Pancreas (tissue), 10 donors: ENCODE data around the gene CYP4F22. TPM values are rescaled to one million over a fixed set of nuclear protein-coding genes. Genes with fewer than 3 reads are reported as not detected.

Experiments used
- ATAC-seq, 4 donors: fragments of 200-7000 bp; cut with Tn5 transposase; one replicate each; pipeline versions ENCODE4 v1.8.0 to v1.9.1; 2020; ENCODE audit warnings: mild to moderate bottlenecking in 4 of 4, moderate library complexity in 4 of 4
- DNase-seq, 6 donors: peaks; one replicate each; pipeline ENCODE4 v3.0.0-alpha.2; 2020
- FAIRE-seq: peaks from 2 replicates; lab custom pipeline; 2012; peaks lifted over from hg19 to GRCh38; lab: Jason Lieb, UNC
- H3K27ac ChIP-seq, 4 donors: fragments of 200-600 bp; sonication (generic); 1 replicate in 3 of 4; 2 replicates in 1 of 4; pipeline versions ENCODE4 v1.5.0 to v1.8.0; 2020
- H3K27me3 ChIP-seq, 4 donors: fragments of 200-600 bp; one replicate each; pipeline ENCODE4 v1.8.0; 2021
- H3K36me3 ChIP-seq, 3 donors: fragments of 200-600 bp; sonication (generic) in 1 of 3; one replicate each; pipeline versions ENCODE4 v1.5.0 to v1.8.0; 2020 to 2021
- H3K4me1 ChIP-seq, 3 donors: fragments of 200-600 bp; one replicate each; pipeline ENCODE4 v1.8.0; 2021
- H3K4me3 ChIP-seq, 4 donors: fragments of 200-600 bp; sonication (generic) in 2 of 4; one replicate each; pipeline versions ENCODE4 v1.5.0 to v1.8.0; 2020 to 2021
- H3K9me3 ChIP-seq, 4 donors: fragments of 200-600 bp; one replicate each; pipeline ENCODE4 v1.8.0; 2021
- WGBS, 2 donors: extraction: QIAGEN DNeasy Blood & Tissue Kit; methylation state at CpG; one replicate each; pipeline ENCODE4 v1.1.7; 2013; 5-methylcytosine and 5-hydroxymethylcytosine counted together
- intact Hi-C, 3 donors: fragments of 100-400 bp; cut with DNase I; formaldehyde crosslinking; loops; one replicate each; pipeline versions ENCODE4 v1.11.1 to v1.14.2; 2022
- polyA plus RNA-seq, 2 donors: library from polyadenylated mRNA; stranded (reverse); fragments of 200-250 nt; gene quantifications; one replicate each; pipeline ENCODE4 v1.2.3, GENCODE V29; 2013
- total RNA-seq, 6 donors: library from RNA; stranded (reverse); fragmentation: NEBNext Ultra II Directional in 4 of 6; extraction: Animal tissue kit (Norgen Biotek cat#: 25700) in 4 of 6; gene quantifications; one replicate each; pipeline versions ENCODE4 v1.2.1 to v1.2.4, GENCODE V29; 2021 to 2023
- TF ChIP-seq, protein P1 (sequence below), 4 donors: fragments of 200-600 bp; sonication (generic) in 3 of 4; IDR thresholded peaks; one replicate each; pipeline versions ENCODE4 v1.5.0 to v1.8.0; 2021; ENCODE audit warnings: antibody characterized with exemption in 4 of 4
- donor health status: healthy with polysubstance abuse.
- donor health status: DM: no; HTN: no; CAD: no; lungs with moderate emphysema.
- donor health status: DM: no; HTN: no; CAD: no.
- donor health status: control.
- donor health status: control.
- donor health status: Bipolar disorder and iron deficiency.
- donor health status: DM: yes; HTN: yes; CAD: no.
- donor health status: DM: no; HTN: no; CAD: no.
- donor health status: DM: no; HTN: no; CAD: no.
- donor health status: DM: yes; HTN: yes; CAD: no.

Gene CYP4F22
- total RNA-seq (under 1 TPM in 1 of 6 donors, not detected in 5; 0.06 TPM), polyA plus RNA-seq (not detected)

GRCh38 chr19:15508035-15508710 is at the start of gene CYP4F22:
Gene CYP4F22 (plus strand): TSS chr19:15508525. CDS start chr19:15525337, 16,812 bp downstream.
- DNase-seq, result no peak
- WGBS, 2 donors, result 5 to 6% methylated on average over 45 to 52 of the region's 52 CpGs
- no peak within 1 kb of the TSS for H3K27ac ChIP-seq
- no peak for ATAC-seq
- FAIRE-seq, result no peak
- TF ChIP-seq, protein P1, sequence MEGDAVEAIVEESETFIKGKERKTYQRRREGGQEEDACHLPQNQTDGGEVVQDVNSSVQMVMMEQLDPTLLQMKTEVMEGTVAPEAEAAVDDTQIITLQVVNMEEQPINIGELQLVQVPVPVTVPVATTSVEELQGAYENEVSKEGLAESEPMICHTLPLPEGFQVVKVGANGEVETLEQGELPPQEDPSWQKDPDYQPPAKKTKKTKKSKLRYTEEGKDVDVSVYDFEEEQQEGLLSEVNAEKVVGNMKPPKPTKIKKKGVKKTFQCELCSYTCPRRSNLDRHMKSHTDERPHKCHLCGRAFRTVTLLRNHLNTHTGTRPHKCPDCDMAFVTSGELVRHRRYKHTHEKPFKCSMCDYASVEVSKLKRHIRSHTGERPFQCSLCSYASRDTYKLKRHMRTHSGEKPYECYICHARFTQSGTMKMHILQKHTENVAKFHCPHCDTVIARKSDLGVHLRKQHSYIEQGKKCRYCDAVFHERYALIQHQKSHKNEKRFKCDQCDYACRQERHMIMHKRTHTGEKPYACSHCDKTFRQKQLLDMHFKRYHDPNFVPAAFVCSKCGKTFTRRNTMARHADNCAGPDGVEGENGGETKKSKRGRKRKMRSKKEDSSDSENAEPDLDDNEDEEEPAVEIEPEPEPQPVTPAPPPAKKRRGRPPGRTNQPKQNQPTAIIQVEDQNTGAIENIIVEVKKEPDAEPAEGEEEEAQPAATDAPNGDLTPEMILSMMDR (IDR thresholded peaks at IDR 0.05), result no peak
- H3K36me3 ChIP-seq, result no peaks in the 10 kb centered on the region
- no peaks in the 10 kb centered on the region for H3K4me1 ChIP-seq
- H3K27me3 ChIP-seq, result peaks cover 0 to 18% (median 0%) of the 10 kb centered on the region in 4 donors
- H3K4me3 ChIP-seq, result peak within 1 kb of the TSS in 1 of 4 donors; percentile 17
- intact Hi-C loops, result no loop called here
- H3K9me3 ChIP-seq, result no peaks in the 10 kb centered on the region

DNA sequence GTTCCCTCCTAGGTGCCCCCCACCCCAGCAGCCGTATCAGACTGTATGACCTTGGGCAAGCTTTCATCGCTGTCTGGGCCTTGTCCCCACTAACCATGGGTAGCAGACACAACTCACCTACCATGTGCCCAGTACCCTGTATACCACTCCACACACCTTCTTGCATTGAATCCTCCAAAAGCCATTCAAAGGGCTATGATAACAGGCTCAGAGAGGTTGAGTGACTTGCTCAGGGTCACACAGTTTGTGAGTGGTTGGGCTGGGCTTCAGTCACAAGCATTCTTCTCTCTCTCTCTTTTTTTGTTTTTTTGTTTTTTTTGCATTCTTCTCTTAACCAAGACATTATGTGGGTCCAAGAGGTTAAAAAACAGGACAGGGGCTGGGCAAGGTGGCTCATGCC is 46.6 kb upstream of the CYP4F22 start:
- no peaks in the 10 kb centered on the region for H3K4me1 ChIP-seq
- H3K36me3 ChIP-seq, result no peaks in the 10 kb centered on the region
- peaks cover 0 to 5% (median 0%) of the 10 kb centered on the region in 4 donors for H3K27me3 ChIP-seq
- DNase-seq (no peak), ATAC-seq (no peak), FAIRE-seq (no peak)
- no peak overlapping the region for H3K4me3 ChIP-seq
- 44 to 51% methylated on average over 2 of the region's 2 CpGs for WGBS, 2 donors
- no peaks in the 10 kb centered on the region for H3K9me3 ChIP-seq
- intact Hi-C loops, result no loop called here
- H3K27ac ChIP-seq, result no peak overlapping the region
- TF ChIP-seq, protein P1 (IDR thresholded peaks at IDR 0.05), result no peak

- ATAC-seq, result peak in 3 of 4 donors; percentile 39 to 72 (median 47)
- no peaks in the 10 kb centered on the region for H3K36me3 ChIP-seq
- H3K27me3 ChIP-seq, result no peaks in the 10 kb centered on the region
- no peaks in the 10 kb centered on the region for H3K9me3 ChIP-seq
- peak overlapping the region in 1 of 4 donors; percentile 14 for H3K27ac ChIP-seq
- TF ChIP-seq, protein P1 (IDR thresholded peaks at IDR 0.05), result no peak
- H3K4me3 ChIP-seq, result peak overlapping the region in 1 of 4 donors; percentile 35
- intact Hi-C loops, result no loop called here
- no peak for FAIRE-seq
- H3K4me1 ChIP-seq, result no peaks in the 10 kb centered on the region
- DNase-seq, result peak in 1 of 6 donors; percentile 66
- WGBS, 2 donors, result 33 to 42% methylated on average over 21 to 25 of the region's 25 CpGs
Observed at GRCh38 chr19:15463861-15464371, 44.4 kb upstream of the CYP4F22 start.

GRCh38 chr19:15464394-15465385 is 43.6 kb upstream of the CYP4F22 start, which contains the start of gene RASAL3:
Gene RASAL3 (minus strand): TSS chr19:15464544. CDS start chr19:15464358, 186 bp downstream.
- DNase-seq (no peak), FAIRE-seq (no peak), ATAC-seq (peak in 3 of 4 donors; percentile 39 to 70 (median 54))
- H3K36me3 ChIP-seq, result no peaks in the 10 kb centered on the region
- no peaks in the 10 kb centered on the region for H3K4me1 ChIP-seq
- intact Hi-C loops, result no loop called here
- H3K27ac ChIP-seq, result peak within 1 kb of the TSS in 1 of 4 donors; percentile 14
- TF ChIP-seq, protein P1 (IDR thresholded peaks at IDR 0.05), result no peak
- no peaks in the 10 kb centered on the region for H3K9me3 ChIP-seq
- peaks cover 0 to 5% (median 0%) of the 10 kb centered on the region in 4 donors for H3K27me3 ChIP-seq
- WGBS, 2 donors, result 30 to 37% methylated on average over 17 of the region's 17 CpGs
- peak within 1 kb of the TSS in 1 of 4 donors; percentile 35 for H3K4me3 ChIP-seq
